Large intestine (tissue), 3 donors: Measurements from ENCODE around the gene SH3RF1. TPM values are rescaled to one million over a fixed set of nuclear protein-coding genes. Genes with fewer than 3 reads are reported as not detected.

ENCODE experiments used
- DNase-seq, 2 donors: peaks; one replicate each; pipeline versions ENCODE4 v3.0.0 to v3.0.0-alpha.2; 2013
- H3K27ac ChIP-seq: one replicate; pipeline ENCODE4 v1.5.1; 2013; ENCODE audit warnings: low read length
- H3K27me3 ChIP-seq: 2 replicates; pipeline ENCODE4 v1.6.1; 2013; ENCODE audit warnings: low read length; ENCODE audit not compliant: control insufficient read depth, insufficient read depth
- H3K36me3 ChIP-seq: 2 replicates; pipeline ENCODE4 v1.6.1; 2013; ENCODE audit warnings: low read length; ENCODE audit not compliant: control insufficient read depth, insufficient read depth
- H3K4me1 ChIP-seq: one replicate; pipeline ENCODE4 v1.6.1; 2013; ENCODE audit warnings: low read length; ENCODE audit not compliant: control insufficient read depth, insufficient read depth
- H3K4me3 ChIP-seq: one replicate; pipeline ENCODE4 v1.5.1; 2013; ENCODE audit warnings: low read length
- H3K9me3 ChIP-seq: one replicate; pipeline ENCODE4 v1.6.1; 2013; ENCODE audit warnings: mild to moderate bottlenecking, low read depth, low read length, moderate library complexity; ENCODE audit not compliant: control insufficient read depth
- WGBS: methylation state at CpG from one replicate; pipeline ENCODE4 v1.1.5; 2013; ENCODE audit warnings: low lambda C conversion rate; ENCODE audit not compliant: insufficient coverage; 5-methylcytosine and 5-hydroxymethylcytosine counted together
- polyA plus RNA-seq: library from polyadenylated mRNA; unstranded; fragments of 120-200 nt; gene quantifications from one replicate; pipeline ENCODE4 v1.2.1, GENCODE V29; 2013

Gene SH3RF1
- polyA plus RNA-seq, 1 donor, result 30.1 TPM

- no CpG with 5 or more reads among the region's 2 CpGs for WGBS
- Histone ChIP-seq H3K36me3 (peaks cover 59% of the 10 kb centered on the region), H3K9me3 (no peaks in the 10 kb centered on the region), H3K27ac (no peak overlapping the region), H3K4me1 (no peaks in the 10 kb centered on the region), H3K4me3 (no peak overlapping the region), H3K27me3 (no peaks in the 10 kb centered on the region)
- no peak for DNase-seq
Measured at GRCh38 chr4:169124661-169125060, 146.1 kb downstream of the SH3RF1 start.

- no CpG with 5 or more reads among the region's 2 CpGs for WGBS
Measured at GRCh38 chr4:169122422-169122821, 148.3 kb downstream of the SH3RF1 start.

GRCh38 chr4:169121861-169122382, 148.8 kb downstream of the SH3RF1 start:
- DNase-seq, result no peak
- Histone ChIP-seq H3K9me3 (no peaks in the 10 kb centered on the region), H3K4me1 (no peaks in the 10 kb centered on the region), H3K27me3 (no peaks in the 10 kb centered on the region), H3K4me3 (no peak overlapping the region), H3K36me3 (peaks cover 47% of the 10 kb centered on the region), H3K27ac (no peak overlapping the region)
- no CpG with 5 or more reads among the region's 12 CpGs for WGBS

More at GRCh38 chr4:169122422-169122821, 148.3 kb downstream of the SH3RF1 start:
- H3K4me3 ChIP-seq, result no peak overlapping the region
- H3K36me3 ChIP-seq, result peaks cover 46% of the 10 kb centered on the region
- no peaks in the 10 kb centered on the region for H3K4me1 ChIP-seq
- H3K27me3 ChIP-seq, result no peaks in the 10 kb centered on the region
- DNase-seq, result no peak
- H3K9me3 ChIP-seq, result no peaks in the 10 kb centered on the region
- H3K27ac ChIP-seq, result no peak overlapping the region

GRCh38 chr4:169120624-169121023, 150.1 kb downstream of the SH3RF1 start:
- no peaks in the 10 kb centered on the region for H3K9me3 ChIP-seq
- H3K27ac ChIP-seq, result no peak overlapping the region
- no peaks in the 10 kb centered on the region for H3K27me3 ChIP-seq
- WGBS, result no CpG with 5 or more reads among the region's 2 CpGs
- H3K4me1 ChIP-seq, result peaks cover 7% of the 10 kb centered on the region
- peaks cover 55% of the 10 kb centered on the region for H3K36me3 ChIP-seq
- no peak for DNase-seq
- H3K4me3 ChIP-seq, result no peak overlapping the region

GRCh38 chr4:169119536-169119935, 151.2 kb downstream of the SH3RF1 start:
- no peak for DNase-seq
- H3K4me3 ChIP-seq, result no peak overlapping the region
- H3K27ac ChIP-seq, result no peak overlapping the region
- H3K9me3 ChIP-seq, result no peaks in the 10 kb centered on the region
- peaks cover 17% of the 10 kb centered on the region for H3K4me1 ChIP-seq
- H3K36me3 ChIP-seq, result peaks cover 55% of the 10 kb centered on the region
- no peaks in the 10 kb centered on the region for H3K27me3 ChIP-seq
- no CpG with 5 or more reads among the region's 3 CpGs for WGBS

- H3K27ac ChIP-seq, result no peak overlapping the region
Measured at GRCh38 chr4:169117591-169118081, 153.1 kb downstream of the SH3RF1 start.

GRCh38 chr4:169116270-169116901, 154.4 kb downstream of the SH3RF1 start:
- Histone ChIP-seq H3K27ac (peak overlapping the region; percentile 72), H3K4me1 (peaks cover 24% of the 10 kb centered on the region), H3K36me3 (peaks cover 64% of the 10 kb centered on the region), H3K27me3 (no peaks in the 10 kb centered on the region), H3K4me3 (no peak overlapping the region), H3K9me3 (no peaks in the 10 kb centered on the region)
- no peak for DNase-seq
- no CpG with 5 or more reads among the region's 12 CpGs for WGBS

More at GRCh38 chr4:169117591-169118081, 153.1 kb downstream of the SH3RF1 start:
- WGBS, result 100% methylated on average over 1 of the region's 7 CpGs
- no peaks in the 10 kb centered on the region for H3K9me3 ChIP-seq
- H3K4me1 ChIP-seq, result peaks cover 24% of the 10 kb centered on the region
- no peak overlapping the region for H3K4me3 ChIP-seq
- no peaks in the 10 kb centered on the region for H3K27me3 ChIP-seq
- peaks cover 68% of the 10 kb centered on the region for H3K36me3 ChIP-seq
- DNase-seq, result no peak

GRCh38 chr4:169115897-169116254, 154.9 kb downstream of the SH3RF1 start:
- Histone ChIP-seq H3K4me1 (peaks cover 24% of the 10 kb centered on the region), H3K4me3 (no peak overlapping the region), H3K27ac (peak overlapping the region; percentile 72), H3K9me3 (no peaks in the 10 kb centered on the region), H3K36me3 (peaks cover 61% of the 10 kb centered on the region), H3K27me3 (no peaks in the 10 kb centered on the region)
- DNase-seq, result peak; percentile 74 to 82
- 10% methylated on average over 2 of the region's 4 CpGs for WGBS

- H3K27me3 ChIP-seq, result no peaks in the 10 kb centered on the region
- H3K9me3 ChIP-seq, result no peaks in the 10 kb centered on the region
- WGBS, result no CpG with 5 or more reads among the region's 6 CpGs
- no peak for DNase-seq
- H3K4me3 ChIP-seq, result no peak overlapping the region
- peaks cover 24% of the 10 kb centered on the region for H3K4me1 ChIP-seq
- peak overlapping the region; percentile 54 for H3K27ac ChIP-seq
- peaks cover 64% of the 10 kb centered on the region for H3K36me3 ChIP-seq
Measured at GRCh38 chr4:169115144-169115896, 155.4 kb downstream of the SH3RF1 start.

GRCh38 chr4:169114341-169114974, 156.3 kb downstream of the SH3RF1 start:
- 11% methylated on average over 1 of the region's 3 CpGs for WGBS
- H3K4me3 ChIP-seq, result no peak overlapping the region
- DNase-seq, result peak in 1 of 2 donors; percentile 38
- peaks cover 65% of the 10 kb centered on the region for H3K36me3 ChIP-seq
- H3K9me3 ChIP-seq, result no peaks in the 10 kb centered on the region
- peak overlapping the region; percentile 22 for H3K27ac ChIP-seq
- no peaks in the 10 kb centered on the region for H3K27me3 ChIP-seq
- H3K4me1 ChIP-seq, result peaks cover 24% of the 10 kb centered on the region
